Thyroid gland (tissue), 4 donors: ENCODE data around the gene PLAU.

ENCODE experiments used
- CTCF ChIP-seq, 6 experiments: fragments of 200-600 bp in 3 of 6; fragments of 450-650 bp in 3 of 6; sonication (generic) in 3 of 6; IDR thresholded peaks; one replicate each; pipeline ENCODE4 v1.5.1; 2016 to 2019; ENCODE audit warnings: antibody characterized with exemption in 6 of 6, mild to moderate bottlenecking in 2 of 6, inconsistent platforms in 1 of 6, moderate library complexity in 1 of 6
- POLR2A ChIP-seq, 2 donors: fragments of 450-650 bp; IDR thresholded peaks; one replicate each; pipeline ENCODE4 v1.6.1; 2017; ENCODE audit warnings: antibody characterized with exemption in 2 of 2, mild to moderate bottlenecking in 2 of 2, moderate library complexity in 1 of 2

- TF ChIP-seq POLR2A (IDR thresholded peaks at IDR 0.05) (no peak), CTCF (IDR thresholded peaks at IDR 0.05) (no peak)
Measured at GRCh38 chr10:73923935-73924598, 13.1 kb downstream of the PLAU start.
